Measurements from ENCODE around the gene SP6.
A peak's percentile ranks its signal among the peaks of the same experiment; 100 is the strongest.

Gene SP6

DNA sequence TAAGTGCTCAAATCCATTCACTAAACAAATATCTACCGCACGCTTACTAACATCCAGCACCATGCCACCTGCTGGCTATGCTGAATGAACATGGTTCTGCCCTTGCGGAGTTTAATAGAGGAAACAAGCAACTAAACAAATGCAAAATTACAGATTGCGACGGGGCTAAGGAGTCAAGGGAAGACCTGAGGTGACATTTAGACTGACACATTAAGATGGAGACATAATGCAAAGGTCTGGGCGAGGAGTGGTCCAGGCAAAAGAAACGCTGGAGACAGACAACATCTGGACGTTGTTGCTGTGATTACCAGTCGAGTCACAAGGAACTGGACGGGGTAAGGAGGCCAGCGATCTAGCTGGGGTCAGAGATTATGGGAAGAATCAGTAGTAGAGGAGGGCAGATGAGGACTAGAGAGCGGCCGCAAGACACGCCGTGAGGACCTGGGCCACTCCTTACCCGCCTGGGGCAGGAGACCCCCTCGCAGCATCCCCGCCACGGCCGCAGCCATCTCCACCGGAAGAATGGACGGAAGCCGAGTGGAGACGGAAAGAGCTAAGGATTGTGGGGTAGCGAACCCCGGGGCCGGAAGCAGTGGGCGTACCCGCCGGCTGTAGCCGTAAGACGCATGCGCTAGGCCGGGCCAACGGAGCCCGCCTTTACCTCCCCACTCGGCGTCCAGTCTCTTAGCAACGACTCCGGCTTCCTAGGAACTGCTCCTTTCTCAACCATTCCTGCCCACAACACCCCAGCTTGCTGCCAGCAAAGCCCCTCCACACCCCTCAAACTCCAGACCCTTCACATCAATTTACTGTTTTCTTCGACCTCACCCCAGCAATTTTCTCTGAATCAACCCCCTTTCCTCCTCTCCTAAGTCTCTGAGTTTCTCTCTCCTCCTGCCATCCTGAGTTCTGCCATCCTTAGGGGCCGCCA, 19.7 kb downstream of the SP6 start, which contains the start of the genes LRRC46 and MRPL10:
Gene LRRC46, plus strand, starts transcription at position 668 of the 931 bp plus-strand sequence. CDS start 320 bp downstream, outside the sequence.
Gene MRPL10, minus strand, starts transcription at position 539 of the 931 bp plus-strand sequence. Its CDS starts 30 bp downstream, at position 509.
- DNase-seq: peak; percentile 98

DNA sequence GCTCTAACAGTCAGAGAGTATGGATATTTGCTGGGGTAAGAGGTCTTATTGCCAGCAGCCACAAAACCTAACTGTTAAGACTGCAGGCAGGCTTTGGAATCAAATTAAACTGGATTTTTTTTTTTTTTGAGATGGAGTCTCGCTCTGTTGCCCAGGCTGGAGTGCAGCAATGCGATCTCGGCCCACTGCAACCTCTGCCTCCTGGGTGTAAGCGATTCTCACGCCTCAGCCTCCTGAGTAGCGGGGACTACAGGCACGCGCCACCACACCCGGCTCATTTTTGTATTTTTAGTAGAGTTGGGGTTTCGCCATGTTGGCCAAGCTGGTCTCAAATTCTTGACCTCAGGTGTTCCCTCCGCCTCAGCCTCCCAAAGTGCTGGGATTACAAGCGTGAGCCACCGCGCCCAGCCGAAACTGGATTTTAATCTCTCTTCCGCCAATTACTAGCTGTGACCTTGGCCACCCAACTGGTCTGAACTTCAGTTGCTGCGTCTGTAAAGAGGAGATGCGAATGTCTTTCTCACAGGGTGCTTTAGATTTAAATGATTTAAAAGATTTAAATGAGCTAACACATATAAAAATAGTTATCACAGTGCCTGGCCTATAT, 20.5 kb downstream of the SP6 start:
- peak; percentile 63 for DNase-seq

DNA sequence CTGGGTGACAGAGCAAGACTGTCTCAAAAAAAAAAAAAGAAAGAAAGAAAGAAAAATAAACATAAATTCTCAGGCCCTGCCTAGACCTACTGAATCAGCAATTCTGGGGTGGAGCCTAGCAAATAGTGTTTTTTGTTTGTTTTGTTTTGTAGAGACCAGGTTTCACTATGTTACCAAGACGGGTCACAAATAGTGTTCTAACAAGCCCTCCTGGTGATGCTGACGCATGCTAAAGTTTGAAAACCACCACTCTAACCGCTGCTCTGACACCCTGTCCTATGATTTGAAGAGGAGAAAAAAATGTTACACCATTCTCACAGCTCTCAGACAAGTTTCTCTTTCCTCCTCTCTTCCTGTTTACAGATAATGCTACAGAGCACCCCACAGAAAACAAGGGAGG, 21.1 kb downstream of the SP6 start:
- no peak for DNase-seq

DNA sequence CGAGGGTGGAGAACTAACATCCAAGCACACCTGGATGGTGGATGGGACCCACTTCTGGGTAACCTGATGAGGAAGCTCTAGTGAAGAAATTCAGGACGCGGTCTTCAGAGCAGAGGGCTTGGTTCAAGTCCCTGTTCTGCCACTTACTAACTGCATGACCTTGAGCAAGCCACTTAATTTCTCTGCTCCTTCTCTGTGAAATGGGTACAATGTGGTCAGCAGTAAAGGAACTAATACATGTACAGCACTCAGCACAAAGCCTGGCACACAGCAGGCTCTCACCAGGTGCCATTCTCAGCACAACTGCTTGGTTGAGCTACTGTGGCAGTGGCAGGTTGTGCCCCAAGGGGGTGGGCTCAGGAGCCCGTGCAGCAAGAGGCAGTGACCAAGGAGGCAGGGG, 27.4 kb downstream of the SP6 start:
- no peak for DNase-seq

DNA sequence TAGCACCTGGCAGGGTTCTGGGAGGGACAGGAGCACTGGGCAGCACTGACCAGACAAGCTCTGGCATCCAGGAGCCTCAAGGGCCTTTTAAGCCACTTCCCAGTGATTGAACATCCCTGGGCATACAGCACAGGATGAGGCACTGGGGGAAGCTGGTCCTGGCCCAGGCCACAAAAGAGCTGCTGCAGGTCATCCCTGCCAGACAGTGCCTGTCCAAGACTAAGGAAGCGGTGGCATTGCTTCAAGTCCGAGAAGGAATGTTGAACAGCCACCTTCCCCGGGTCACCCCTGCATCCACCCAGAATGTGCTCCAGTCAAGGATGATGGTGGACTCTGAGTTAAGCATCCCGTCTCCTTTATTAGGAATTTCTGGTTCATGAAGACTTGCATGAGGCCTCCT, 28.2 kb downstream of the SP6 start:
- DNase-seq: no peak

DNA sequence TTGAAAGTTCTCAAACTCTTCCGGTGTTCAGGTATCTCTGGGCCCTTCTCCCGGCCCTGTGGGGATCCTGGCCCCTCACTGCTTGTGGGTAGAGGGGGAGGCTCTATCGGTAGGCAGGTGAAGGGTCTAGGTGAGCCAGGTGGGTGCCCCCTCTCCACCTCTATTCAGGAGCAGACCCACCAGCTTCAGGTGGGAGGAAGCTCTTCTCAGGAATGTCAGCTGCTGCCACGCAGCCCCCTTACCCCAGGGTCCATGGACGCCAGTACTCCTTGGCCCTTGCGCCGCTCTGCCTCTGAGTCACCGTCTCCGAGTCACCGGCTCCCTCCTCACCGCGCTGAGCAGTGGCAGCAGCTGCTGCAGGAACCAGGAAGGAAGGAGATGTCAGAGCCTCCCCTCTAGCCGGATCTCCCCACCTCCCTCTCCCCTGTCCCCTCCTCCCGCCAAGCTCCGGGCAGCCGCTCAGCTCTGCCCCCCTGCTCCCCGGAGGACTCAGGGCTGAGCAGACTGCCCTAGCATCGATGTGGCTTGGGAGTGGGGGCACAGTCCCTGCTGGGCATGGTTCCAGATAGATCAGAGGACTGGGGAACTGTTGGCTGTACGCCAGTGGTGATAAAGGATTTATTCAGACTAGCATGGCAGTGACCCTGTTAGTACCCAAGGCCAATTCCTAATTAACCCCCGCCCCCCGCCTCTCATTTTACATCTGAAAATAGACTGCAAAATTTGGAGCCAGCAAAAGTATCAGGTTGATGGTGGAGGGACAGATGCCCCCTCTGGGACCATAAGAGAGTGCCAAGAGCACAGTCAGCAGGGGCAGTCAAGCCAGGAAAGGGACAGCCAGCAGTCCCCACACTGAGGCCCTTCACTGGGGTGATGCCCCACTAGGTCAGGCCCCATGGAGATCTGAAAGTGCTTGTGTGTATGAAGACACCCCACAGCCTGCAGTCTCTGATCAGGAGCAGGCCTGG, 29.3 kb downstream of the SP6 start, which contains the start of gene OSBPL7:
Gene OSBPL7, minus strand, starts transcription at position 371 of the 968 bp plus-strand sequence. CDS start 1,516 bp downstream, outside the sequence.
- DNase-seq: peak; percentile 95

DNA sequence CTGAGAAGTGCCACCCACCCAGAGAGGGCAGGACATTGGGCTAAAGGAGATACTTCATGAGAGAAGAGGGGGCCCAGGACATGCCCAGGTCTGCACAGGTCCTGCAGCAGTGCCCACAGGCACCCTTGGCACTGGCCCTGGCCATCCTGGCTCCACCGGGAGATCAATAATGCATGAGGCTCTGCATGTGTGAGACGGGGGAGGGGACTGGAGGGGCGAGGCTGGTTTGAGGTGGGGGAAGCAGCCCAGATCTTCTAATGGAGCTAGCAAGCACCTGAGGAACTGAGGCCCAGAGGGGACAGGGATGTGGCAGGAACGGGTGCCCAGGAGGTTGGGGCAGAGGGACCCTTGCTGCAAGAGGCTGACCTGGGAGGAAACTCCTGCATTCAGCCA, 29.9 kb downstream of the SP6 start:
- DNase-seq: no peak

DNA sequence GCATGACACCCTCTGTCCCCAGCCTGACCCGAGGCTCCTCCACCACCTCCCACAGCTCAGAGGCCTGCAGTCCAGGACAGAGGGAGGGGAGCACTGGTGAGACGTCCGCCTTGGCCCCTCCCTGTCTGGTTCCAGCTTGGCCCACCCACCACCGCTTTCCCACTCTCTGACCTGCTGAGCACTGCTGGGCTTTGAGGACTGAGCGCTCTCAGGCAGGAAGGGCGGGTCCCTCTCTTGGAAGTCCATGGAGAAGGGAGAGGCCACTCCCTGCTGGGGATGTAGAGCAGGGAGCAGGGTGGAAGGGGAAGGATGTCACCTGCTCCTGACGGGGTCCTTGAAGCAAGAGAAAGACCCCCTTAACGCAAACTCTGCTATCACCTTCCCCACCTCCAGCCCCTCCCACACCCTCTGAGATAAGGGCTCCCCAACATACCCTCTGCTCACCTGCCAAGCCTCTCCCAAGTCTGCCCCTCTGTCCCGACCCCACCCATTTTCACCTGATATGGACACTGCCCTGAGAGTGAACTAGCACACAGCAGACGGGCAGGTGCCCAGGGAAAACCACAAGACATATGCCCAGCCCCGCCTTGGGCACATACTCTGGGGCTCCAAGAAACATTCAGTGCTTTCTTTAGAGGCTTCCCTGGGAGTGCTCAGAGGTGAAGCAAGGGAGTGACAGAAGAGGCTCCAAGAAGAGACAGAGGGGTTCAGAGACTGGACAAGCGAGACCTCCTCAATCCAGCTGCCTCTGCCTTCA, 30.8 kb downstream of the SP6 start:
- DNase-seq: no peak

DNA sequence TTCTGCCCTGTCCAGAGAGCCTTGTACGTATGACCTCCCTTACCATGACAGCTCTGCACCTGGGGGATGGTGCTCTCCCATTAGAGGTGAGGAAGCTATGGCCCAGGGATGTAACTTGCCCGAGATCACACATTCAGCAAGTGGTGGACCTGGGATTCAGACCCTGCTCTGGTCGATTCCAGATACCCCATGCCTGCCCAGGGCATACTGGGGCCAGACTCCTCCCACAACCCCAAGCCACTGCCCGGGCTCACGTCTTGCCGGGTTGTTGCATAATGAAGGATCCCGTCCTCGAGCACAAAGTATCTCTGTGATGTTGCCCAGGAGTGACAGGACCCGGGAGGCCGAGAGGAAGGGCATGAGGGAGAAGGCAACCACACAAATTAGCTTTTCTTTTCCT, 31.5 kb downstream of the SP6 start:
- DNase-seq: no peak

DNA sequence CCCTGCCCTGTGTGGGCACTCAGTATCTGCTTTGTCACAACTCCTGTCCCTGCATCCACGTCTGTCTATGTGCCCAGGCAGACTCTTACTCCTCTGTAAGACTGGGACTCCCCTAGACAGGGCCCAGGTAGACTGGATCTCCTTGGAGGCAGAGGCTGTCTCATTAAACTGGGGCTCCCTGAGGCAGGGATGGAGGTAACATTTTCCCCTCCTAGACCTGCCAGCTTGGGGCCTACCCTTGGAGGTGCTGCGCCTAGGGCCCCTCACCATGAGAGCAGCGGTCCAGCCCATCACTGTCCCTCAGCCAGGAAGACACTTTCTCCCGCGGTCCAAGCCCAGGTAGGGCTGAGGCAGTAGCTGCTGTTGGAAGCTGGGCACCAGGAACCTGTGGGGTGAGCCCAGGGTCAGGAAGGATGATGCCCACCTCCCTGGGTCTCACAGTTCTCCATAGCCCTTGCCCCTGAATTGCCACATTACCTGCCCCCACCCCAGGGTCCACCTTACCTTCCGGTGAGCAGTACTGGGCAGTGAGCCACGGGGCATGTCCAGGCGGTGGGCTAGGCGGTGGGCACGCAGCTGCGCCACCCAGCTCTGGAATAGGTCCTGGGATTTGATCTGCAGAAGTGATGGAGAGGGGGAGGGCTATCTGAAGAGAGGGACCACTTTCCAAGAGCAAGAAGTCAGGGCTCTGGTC, 32.8 kb downstream of the SP6 start:
- no peak for DNase-seq

DNA sequence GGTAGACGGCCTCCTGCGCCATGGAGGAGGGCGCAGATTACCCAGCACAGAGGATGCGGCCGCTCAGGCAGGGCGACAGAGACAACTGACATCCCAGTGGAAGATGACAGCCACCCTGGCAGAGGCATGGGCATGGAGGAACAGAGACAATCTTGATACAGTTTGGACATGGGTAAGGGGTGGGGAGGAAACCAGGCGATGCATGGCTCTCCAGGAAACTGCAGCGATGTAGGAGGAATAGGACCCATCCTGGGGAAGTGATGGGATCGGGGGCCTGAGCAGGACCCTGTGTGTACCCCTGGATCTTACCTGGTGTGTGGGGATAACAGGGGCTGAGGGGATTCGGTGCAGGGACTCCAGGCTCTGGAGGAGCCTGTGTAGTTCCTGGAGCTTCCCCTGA, 34.0 kb downstream of the SP6 start:
- no peak for DNase-seq

DNA sequence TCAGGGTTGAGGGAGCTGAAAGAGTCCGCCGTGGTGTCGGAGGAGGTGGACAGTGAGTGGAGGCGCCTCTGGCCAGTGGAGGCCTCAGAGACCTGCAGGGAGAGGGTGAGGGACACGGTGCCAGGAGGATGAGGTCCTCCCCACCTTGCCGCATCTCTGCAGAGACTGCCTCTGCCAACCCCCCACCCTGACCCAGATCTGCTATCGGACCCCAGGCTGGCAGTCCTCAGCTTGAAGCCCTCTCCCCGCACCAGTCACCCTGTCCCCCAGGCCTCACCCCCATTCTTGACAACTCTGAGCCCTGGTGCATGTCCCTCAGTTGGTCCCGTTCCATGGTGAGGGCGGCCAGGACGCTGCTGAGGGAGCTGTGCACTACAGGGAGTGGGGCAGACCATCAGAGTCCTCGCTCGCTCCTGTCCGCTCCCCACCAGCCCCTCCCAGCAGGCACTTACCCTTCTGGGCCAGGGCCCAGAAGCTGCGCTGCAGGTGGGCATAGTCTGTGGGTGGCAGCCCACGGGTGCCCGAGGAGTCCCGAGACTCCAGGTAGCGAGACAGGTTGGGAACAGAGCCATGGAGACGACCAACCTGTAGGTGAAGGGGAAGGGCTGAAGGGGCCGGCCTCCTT, 34.7 kb downstream of the SP6 start:
- DNase-seq: no peak

DNA sequence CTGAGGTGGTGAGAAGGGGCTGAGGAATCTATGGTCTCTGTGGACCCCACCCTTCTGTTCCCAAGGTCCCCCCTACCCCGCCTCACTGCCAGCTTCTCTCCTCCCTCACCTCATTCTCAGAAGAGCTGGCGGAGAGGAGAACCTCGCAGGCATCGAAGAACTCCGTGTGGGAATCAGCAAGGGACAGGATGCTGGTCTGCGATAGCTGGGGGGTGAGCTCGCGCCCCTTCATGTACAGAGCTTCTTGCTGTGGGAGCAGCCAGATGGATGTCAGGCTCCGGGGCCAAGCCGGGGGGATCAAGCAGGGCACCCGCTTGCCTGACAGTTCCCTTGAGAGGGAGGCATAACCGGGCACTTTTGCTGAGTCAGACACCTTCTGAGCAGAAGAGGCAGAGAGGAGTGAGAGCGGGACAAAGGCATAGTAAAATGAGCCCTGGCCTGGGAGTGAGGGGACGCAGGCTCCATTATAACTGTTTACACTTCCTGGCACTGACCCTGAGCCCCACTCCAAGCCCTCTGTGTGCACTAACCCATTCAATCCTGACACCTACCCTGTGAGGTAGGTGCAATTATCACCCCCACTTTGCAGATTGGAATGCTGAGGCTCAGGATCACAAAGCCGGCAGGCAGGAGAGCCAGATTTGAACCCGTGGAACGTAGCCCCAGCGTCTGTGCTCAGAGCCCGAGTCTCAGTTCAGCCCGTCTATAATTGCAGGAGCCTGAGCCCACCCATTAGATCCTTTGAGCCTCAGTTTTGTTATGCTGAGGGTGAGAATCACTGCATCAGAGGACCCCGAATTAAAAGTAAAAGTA, 35.7 kb downstream of the SP6 start:
- no peak for DNase-seq

DNA sequence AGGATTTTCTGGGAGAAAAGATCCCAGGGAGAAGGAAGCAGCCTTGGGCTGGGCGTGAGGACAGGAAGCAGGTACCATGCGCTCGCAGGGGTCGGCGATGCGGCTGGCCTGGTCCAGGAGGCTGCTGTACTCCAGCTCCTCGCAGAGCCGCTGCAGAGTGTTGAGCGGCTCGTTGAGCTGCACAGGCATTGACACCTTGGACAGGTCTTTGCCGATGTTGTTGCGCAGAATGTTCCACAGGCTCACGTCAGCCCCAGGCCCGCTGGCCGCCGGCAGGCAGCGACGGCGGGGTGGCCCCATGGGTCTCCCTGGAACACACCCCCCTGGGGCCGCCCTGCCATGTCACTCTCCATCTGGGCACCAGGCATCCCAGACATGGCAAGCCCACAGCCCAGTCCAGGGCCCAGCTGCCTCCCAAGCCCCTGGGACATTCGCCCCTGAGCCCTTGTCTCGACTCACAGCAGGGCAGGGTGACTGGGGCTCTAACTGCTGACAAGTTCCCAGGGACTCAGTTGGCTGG, 37.4 kb downstream of the SP6 start:
- no peak for DNase-seq

DNA sequence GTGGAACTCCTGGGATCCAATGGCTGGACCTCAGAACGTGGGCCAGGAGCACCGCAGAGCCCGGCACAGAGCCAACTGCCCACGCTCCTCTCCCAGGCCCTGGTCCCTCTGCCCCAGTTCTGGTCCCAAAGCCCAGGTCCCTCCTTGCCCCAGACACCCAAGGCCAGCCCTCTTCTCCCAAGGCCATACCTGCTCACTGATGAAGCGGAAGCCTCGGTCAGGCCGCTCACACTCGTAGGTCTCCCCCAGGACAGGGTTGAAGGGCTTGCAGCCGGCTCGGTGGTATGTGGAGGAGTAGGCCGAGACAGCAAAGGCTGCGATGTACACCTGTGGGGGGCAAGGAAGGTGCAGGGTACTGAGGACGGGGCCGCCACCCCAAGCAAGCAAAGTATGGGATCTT, 37.9 kb downstream of the SP6 start:
- no peak for DNase-seq

DNA sequence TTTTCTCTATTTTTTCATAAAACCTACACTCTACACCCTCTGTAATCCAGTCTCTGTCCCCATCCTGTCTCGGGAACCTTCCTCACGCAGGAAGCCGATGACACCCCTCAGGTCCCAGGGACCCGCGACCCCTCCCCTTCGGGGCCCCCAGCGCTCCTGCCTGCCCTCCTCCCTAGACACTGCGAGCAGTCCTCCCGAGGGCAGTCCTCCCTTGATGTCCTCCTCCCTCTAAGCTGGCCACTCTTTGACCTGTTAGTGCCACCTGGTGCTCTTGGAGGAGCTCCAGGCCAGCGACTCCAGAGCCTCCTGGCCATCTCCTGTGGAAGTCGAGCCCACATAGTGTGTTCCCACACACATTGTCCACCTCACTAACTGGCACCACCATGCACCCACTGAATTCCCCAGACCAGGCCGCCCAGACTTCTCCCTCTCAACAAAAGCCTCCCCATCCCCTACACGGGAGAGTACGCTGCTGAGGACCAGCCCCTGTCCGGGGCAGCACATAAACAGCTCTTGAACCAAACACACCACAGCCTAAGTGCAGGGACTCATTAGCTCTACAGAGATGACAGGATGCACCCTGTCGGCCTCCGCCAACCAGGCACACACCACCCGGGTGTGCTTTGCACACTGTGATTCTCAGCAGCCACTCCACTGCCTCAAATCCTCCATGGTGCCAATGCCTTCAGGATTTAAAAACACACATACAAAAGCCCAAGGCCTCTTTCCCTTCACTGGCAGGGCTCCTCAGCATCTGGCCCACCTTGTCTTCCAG, 38.6 kb downstream of the SP6 start:
- no peak for DNase-seq

DNA sequence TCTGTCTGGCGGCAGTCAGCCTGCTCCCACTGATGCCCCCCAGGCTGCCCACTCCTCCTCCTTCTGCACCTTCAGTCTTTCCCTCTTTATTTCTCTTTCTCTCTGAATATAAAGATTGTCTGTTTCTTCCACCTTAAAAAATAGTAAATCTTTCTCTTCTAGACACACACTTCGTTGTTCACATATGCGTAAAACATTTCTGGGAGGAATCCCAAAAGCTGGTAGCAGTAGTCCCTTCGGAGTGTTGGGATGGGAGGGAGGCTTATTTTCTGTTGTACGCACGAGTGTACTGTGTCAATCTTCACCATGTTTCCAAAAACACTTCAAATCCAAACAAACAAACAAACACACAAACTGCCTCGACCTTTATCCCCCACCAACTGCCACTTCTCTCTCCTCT, 39.3 kb downstream of the SP6 start:
- no peak for DNase-seq

DNA sequence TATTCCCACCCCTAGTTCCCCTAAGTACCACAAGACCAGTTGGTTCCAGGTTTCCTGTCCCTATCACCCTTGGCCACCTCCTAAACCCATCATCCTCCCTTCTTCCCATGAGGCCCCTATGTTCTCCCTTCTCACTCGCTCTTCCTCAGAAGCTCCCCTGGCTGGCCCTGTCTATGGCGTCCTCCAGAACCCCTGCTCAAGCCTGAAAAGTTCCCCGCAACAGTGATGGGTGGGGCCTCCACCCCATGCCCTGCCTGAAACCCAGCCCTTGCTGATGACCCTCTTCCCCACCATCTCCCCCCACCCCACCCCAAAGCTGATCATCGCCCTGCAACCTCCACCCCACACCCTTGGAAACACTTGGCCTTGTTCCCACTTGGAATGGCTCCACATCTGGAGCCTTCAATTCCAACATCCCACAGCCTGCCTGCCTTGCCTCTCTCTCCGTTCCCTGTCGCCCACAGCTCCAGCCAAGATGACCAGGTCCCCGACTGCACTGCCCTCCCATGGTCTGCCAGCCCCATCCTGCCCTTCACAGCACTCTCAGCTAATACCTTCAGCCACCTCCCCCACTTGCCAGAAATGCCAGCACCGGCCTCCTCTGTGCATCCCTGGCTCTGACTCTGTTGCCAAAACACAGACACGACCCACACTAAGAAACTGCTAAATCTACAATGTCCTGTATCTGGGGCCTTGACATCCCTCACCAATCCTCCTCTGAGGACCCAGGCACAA, 39.9 kb downstream of the SP6 start:
- no peak for DNase-seq

All from NCI-H82 (cell line).